ENCODE measurements around the gene BNIP3.

DNA sequence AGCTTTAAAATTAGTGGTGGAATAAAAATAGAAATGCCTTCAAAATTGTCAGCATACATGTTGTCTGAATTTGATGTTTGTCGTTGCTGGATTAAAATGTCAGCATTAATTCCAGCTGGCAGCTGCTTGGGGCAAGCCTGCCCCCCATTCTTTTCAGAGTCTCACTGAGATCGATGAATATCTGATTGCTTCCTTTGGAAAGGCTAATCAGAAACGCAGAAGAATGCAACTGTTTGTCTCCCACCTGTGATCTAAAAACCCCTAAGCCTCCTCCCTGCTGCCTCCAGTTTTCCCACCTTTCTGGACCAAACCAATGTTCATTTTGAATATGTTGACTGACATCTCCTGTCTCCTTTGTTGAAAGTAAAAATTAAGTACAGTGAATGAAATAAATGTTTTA, 27.9 kb upstream of the BNIP3 start:
- TF ChIP-seq, protein P1, sequence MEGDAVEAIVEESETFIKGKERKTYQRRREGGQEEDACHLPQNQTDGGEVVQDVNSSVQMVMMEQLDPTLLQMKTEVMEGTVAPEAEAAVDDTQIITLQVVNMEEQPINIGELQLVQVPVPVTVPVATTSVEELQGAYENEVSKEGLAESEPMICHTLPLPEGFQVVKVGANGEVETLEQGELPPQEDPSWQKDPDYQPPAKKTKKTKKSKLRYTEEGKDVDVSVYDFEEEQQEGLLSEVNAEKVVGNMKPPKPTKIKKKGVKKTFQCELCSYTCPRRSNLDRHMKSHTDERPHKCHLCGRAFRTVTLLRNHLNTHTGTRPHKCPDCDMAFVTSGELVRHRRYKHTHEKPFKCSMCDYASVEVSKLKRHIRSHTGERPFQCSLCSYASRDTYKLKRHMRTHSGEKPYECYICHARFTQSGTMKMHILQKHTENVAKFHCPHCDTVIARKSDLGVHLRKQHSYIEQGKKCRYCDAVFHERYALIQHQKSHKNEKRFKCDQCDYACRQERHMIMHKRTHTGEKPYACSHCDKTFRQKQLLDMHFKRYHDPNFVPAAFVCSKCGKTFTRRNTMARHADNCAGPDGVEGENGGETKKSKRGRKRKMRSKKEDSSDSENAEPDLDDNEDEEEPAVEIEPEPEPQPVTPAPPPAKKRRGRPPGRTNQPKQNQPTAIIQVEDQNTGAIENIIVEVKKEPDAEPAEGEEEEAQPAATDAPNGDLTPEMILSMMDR (IDR thresholded peaks at IDR 0.05): no peak
- TF ChIP-seq POLR2AphosphoS5 (IDR thresholded peaks at IDR 0.05): no peak

Measured in upper lobe of left lung (tissue), 4 donors.